Pancreas (tissue), 10 donors: ENCODE data around the gene PRR29. TPM values are rescaled to one million over a fixed set of nuclear protein-coding genes. Genes with fewer than 3 reads are reported as not detected.

Experiments used
- ATAC-seq, 4 donors: fragments of 200-7000 bp; cut with Tn5 transposase; one replicate each; pipeline versions ENCODE4 v1.8.0 to v1.9.1; 2020; ENCODE audit warnings: mild to moderate bottlenecking in 4 of 4, moderate library complexity in 4 of 4
- DNase-seq, 6 donors: peaks; one replicate each; pipeline ENCODE4 v3.0.0-alpha.2; 2020
- FAIRE-seq: peaks from 2 replicates; lab custom pipeline; 2012; peaks lifted over from hg19 to GRCh38; lab: Jason Lieb, UNC
- H3K27ac ChIP-seq, 4 donors: fragments of 200-600 bp; sonication (generic); 1 replicate in 3 of 4; 2 replicates in 1 of 4; pipeline versions ENCODE4 v1.5.0 to v1.8.0; 2020
- H3K27me3 ChIP-seq, 4 donors: fragments of 200-600 bp; one replicate each; pipeline ENCODE4 v1.8.0; 2021
- H3K36me3 ChIP-seq, 3 donors: fragments of 200-600 bp; sonication (generic) in 1 of 3; one replicate each; pipeline versions ENCODE4 v1.5.0 to v1.8.0; 2020 to 2021
- H3K4me1 ChIP-seq, 3 donors: fragments of 200-600 bp; one replicate each; pipeline ENCODE4 v1.8.0; 2021
- H3K4me3 ChIP-seq, 4 donors: fragments of 200-600 bp; sonication (generic) in 2 of 4; one replicate each; pipeline versions ENCODE4 v1.5.0 to v1.8.0; 2020 to 2021
- H3K9me3 ChIP-seq, 4 donors: fragments of 200-600 bp; one replicate each; pipeline ENCODE4 v1.8.0; 2021
- WGBS, 2 donors: extraction: QIAGEN DNeasy Blood & Tissue Kit; methylation state at CpG; one replicate each; pipeline ENCODE4 v1.1.7; 2013; 5-methylcytosine and 5-hydroxymethylcytosine counted together
- intact Hi-C, 3 donors: fragments of 100-400 bp; cut with DNase I; formaldehyde crosslinking; loops; one replicate each; pipeline versions ENCODE4 v1.11.1 to v1.14.2; 2022
- polyA plus RNA-seq, 2 donors: library from polyadenylated mRNA; stranded (reverse); fragments of 200-250 nt; gene quantifications; one replicate each; pipeline ENCODE4 v1.2.3, GENCODE V29; 2013
- total RNA-seq, 6 donors: library from RNA; stranded (reverse); fragmentation: NEBNext Ultra II Directional in 4 of 6; extraction: Animal tissue kit (Norgen Biotek cat#: 25700) in 4 of 6; gene quantifications; one replicate each; pipeline versions ENCODE4 v1.2.1 to v1.2.4, GENCODE V29; 2021 to 2023
- TF ChIP-seq, protein P1 (sequence below), 4 donors: fragments of 200-600 bp; sonication (generic) in 3 of 4; IDR thresholded peaks; one replicate each; pipeline versions ENCODE4 v1.5.0 to v1.8.0; 2021; ENCODE audit warnings: antibody characterized with exemption in 4 of 4
- donor health status: healthy with polysubstance abuse.
- donor health status: DM: no; HTN: no; CAD: no; lungs with moderate emphysema.
- donor health status: DM: no; HTN: no; CAD: no.
- donor health status: control.
- donor health status: control.
- donor health status: Bipolar disorder and iron deficiency.
- donor health status: DM: yes; HTN: yes; CAD: no.
- donor health status: DM: no; HTN: no; CAD: no.
- donor health status: DM: no; HTN: no; CAD: no.
- donor health status: DM: yes; HTN: yes; CAD: no.

PRR29 gene
- total and polyA plus RNA-seq, 8 donors: 0.14 to 0.46 (median 0.22) TPM; not detected in 2

DNA sequence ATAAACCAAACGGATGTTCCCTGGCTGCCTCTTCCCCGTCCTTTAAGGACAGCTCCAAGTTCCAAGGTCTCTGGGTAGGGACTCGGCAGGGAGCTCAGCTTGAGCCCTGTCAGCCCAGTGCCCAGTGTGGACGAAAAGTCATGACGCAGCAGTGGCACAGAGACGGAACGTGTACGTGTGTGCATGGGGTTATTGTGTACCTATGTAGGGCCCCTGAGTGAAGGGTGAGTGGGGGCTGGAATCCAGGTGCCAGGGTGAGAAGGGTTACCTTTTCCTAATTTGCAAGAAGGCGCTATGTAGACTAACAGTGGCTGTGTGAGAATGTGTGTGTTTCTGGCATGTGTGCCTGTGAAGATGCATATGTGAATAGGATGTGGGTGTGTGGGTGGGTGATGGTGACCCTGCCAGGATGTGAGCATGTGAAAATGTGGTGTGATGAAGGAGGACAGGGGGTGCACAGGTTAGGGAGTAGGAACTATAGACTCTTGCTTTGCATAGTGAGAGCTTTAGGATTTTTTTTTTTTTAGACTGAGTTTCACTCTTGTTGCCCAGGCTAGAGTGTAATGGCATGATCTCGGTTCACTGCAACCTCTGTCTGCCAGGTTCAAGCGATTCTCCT lies 31.4 kb upstream of the PRR29 start:
- no peaks in the 10 kb centered on the region for H3K27me3 ChIP-seq
- H3K27ac ChIP-seq: no peak overlapping the region
- H3K36me3 ChIP-seq: no peaks in the 10 kb centered on the region
- TF ChIP-seq, protein P1, sequence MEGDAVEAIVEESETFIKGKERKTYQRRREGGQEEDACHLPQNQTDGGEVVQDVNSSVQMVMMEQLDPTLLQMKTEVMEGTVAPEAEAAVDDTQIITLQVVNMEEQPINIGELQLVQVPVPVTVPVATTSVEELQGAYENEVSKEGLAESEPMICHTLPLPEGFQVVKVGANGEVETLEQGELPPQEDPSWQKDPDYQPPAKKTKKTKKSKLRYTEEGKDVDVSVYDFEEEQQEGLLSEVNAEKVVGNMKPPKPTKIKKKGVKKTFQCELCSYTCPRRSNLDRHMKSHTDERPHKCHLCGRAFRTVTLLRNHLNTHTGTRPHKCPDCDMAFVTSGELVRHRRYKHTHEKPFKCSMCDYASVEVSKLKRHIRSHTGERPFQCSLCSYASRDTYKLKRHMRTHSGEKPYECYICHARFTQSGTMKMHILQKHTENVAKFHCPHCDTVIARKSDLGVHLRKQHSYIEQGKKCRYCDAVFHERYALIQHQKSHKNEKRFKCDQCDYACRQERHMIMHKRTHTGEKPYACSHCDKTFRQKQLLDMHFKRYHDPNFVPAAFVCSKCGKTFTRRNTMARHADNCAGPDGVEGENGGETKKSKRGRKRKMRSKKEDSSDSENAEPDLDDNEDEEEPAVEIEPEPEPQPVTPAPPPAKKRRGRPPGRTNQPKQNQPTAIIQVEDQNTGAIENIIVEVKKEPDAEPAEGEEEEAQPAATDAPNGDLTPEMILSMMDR (IDR thresholded peaks at IDR 0.05): no peak
- DNase-seq (no peak), ATAC-seq (no peak), FAIRE-seq (no peak)
- H3K4me1 ChIP-seq: no peaks in the 10 kb centered on the region
- no peak overlapping the region for H3K4me3 ChIP-seq
- intact Hi-C loops: no loop called here
- WGBS, 2 donors: 68 to 72% methylated on average over 11 of the region's 11 CpGs
- no peaks in the 10 kb centered on the region for H3K9me3 ChIP-seq

DNA sequence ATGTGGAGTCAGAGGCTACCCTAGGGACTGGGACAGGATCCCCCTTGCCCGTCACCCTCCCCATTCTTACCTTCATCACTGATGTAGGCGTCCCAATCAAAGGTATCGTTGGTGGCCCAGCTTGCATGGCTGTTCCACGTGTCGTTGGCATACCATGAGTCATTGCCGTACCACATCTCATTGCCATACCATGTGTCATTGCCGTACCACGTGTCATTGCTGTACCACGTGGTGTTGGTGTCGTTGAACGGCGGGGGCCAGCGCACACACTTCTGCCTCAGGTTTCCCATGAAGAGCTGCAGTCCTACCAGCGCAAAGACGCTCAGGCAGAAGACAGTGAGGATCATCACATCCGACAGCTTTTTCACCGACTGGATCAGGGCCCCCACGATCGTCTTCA lies 30.2 kb upstream of the PRR29 start:
- no peaks in the 10 kb centered on the region for H3K4me1 ChIP-seq
- no peaks in the 10 kb centered on the region for H3K9me3 ChIP-seq
- H3K36me3 ChIP-seq: no peaks in the 10 kb centered on the region
- intact Hi-C loops: no loop called here
- no peak overlapping the region for H3K4me3 ChIP-seq
- no peak overlapping the region for H3K27ac ChIP-seq
- no peak for FAIRE-seq
- TF ChIP-seq, protein P1 (IDR thresholded peaks at IDR 0.05): no peak
- H3K27me3 ChIP-seq: no peaks in the 10 kb centered on the region
- 78 to 86% methylated on average over 19 of the region's 19 CpGs for WGBS, 2 donors
- no peak for DNase-seq
- no peak for ATAC-seq

GRCh38 chr17:63969278-63969677 lies 28.9 kb upstream of the PRR29 start:
- 73 to 85% methylated on average over 10 of the region's 10 CpGs for WGBS, 2 donors
- Histone ChIP-seq H3K36me3 (no peaks in the 10 kb centered on the region), H3K9me3 (no peaks in the 10 kb centered on the region), H3K4me3 (no peak overlapping the region), H3K27me3 (no peaks in the 10 kb centered on the region), H3K27ac (no peak overlapping the region), H3K4me1 (no peaks in the 10 kb centered on the region)
- DNase-seq: no peak
- no peak for ATAC-seq
- no peak for FAIRE-seq
- intact Hi-C loops: no loop called here
- TF ChIP-seq, protein P1 (IDR thresholded peaks at IDR 0.05): no peak

DNA sequence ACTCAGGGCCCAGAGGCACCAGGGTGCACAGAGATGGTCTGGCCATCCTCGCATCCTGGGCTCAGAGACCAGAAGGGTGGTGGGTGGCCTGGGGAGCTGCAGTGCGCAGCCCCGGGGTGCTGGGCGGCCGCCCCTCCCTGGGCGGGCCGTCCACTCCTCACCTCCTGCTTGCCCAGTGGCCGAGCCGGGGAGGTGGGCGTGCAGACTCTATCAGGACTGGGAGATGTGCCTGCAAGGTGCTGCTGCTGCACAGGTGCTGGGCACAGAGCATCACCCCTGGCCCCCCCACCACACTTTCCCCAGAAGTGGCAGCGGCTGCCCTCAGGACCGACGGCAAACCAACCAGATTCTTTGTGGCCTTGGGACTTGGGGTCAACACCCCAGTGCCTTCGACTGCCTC lies 25.4 kb upstream of the PRR29 start, which contains the start of gene SCN4A:
SCN4A (minus strand) TSS at position 123 of the 400 bp plus-strand sequence; CDS start at position 46, 77 bp downstream.
- H3K36me3 ChIP-seq: no peaks in the 10 kb centered on the region
- no peak within 1 kb of the TSS for H3K27ac ChIP-seq
- no peak within 1 kb of the TSS for H3K4me3 ChIP-seq
- 88 to 92% methylated on average over 14 of the region's 14 CpGs for WGBS, 2 donors
- TF ChIP-seq, protein P1 (IDR thresholded peaks at IDR 0.05): no peak
- intact Hi-C loops: no loop called here
- no peaks in the 10 kb centered on the region for H3K4me1 ChIP-seq
- no peak for DNase-seq
- no peak for FAIRE-seq
- H3K27me3 ChIP-seq: no peaks in the 10 kb centered on the region
- H3K9me3 ChIP-seq: no peaks in the 10 kb centered on the region
- ATAC-seq: no peak

- intact Hi-C loops: no loop called here
- WGBS, 2 donors: 78 to 96% methylated on average over 6 of the region's 6 CpGs
- TF ChIP-seq, protein P1 (IDR thresholded peaks at IDR 0.05): no peak
- FAIRE-seq (no peak), ATAC-seq (no peak), DNase-seq (no peak)
- Histone ChIP-seq H3K9me3 (no peaks in the 10 kb centered on the region), H3K4me1 (no peaks in the 10 kb centered on the region), H3K27me3 (no peaks in the 10 kb centered on the region), H3K27ac (no peak overlapping the region), H3K36me3 (no peaks in the 10 kb centered on the region), H3K4me3 (no peak overlapping the region)
Measured at GRCh38 chr17:63973247-63973646, 24.9 kb upstream of the PRR29 start.
